A673 (cell line): Measurements from ENCODE around the gene CTTN. TPM values are rescaled to one million over a fixed set of nuclear protein-coding genes. Genes with fewer than 3 reads are reported as not detected.

Experiments
- BruUV-seq: library from RNA; stranded (reverse); fragments of 400-500 nt; replicated peaks from 2 replicates; lab custom pipeline; 2021; lab: Mats Ljungman, UMichigan
- CTCF ChIA-PET: fragments of 300-600 bp; sonication (Branson Sonifier 250); formaldehyde crosslinking; loops from one replicate; lab custom pipeline; 2022; ENCODE audit warnings: antibody characterized with exemption; lab: Charles Lee
- POLR2A ChIA-PET: fragments of 300-600 bp; sonication (Branson Sonifier 250); formaldehyde crosslinking; loops from one replicate; lab custom pipeline; 2022; ENCODE audit warnings: antibody characterized with exemption; ENCODE audit not compliant: low non-redundant PET; lab: Charles Lee
- DNase-seq: peaks from one replicate; pipeline ENCODE4 v3.0.0-alpha.2; 2015; ENCODE audit warnings: low spot score
- H3K27ac ChIP-seq: fragments of 200-600 bp; sonication (generic); 2 replicates; pipeline ENCODE4 v1.5.1; 2016; ENCODE audit warnings: mixed run types, low read depth, mild to moderate bottlenecking, mixed read lengths, antibody characterized with exemption, low read length; ENCODE audit not compliant: poor library complexity, severe bottlenecking
- H3K27me3 ChIP-seq: fragments of 200-600 bp; sonication (generic); replicated peaks from 2 replicates; pipeline ENCODE4 v1.6.1; 2017; ENCODE audit warnings: mixed run types, low read depth, mild to moderate bottlenecking, mixed read lengths, antibody characterized with exemption, low read length; ENCODE audit not compliant: insufficient read depth, poor library complexity
- H3K36me3 ChIP-seq: fragments of 200-600 bp; sonication (generic); 2 replicates; pipeline ENCODE4 v1.6.1; 2016; ENCODE audit warnings: mixed run types, mild to moderate bottlenecking, mixed read lengths, antibody characterized with exemption, low read length; ENCODE audit not compliant: insufficient read depth, poor library complexity, severe bottlenecking
- H3K4me1 ChIP-seq: fragments of 200-600 bp; sonication (generic); 2 replicates; pipeline ENCODE4 v1.6.1; 2017; ENCODE audit warnings: mixed run types, mild to moderate bottlenecking, mixed read lengths, antibody characterized with exemption, low read length; ENCODE audit not compliant: insufficient read depth, poor library complexity, severe bottlenecking
- H3K4me3 ChIP-seq: fragments of 200-600 bp; sonication (generic); 2 replicates; pipeline ENCODE4 v1.5.1; 2016; ENCODE audit warnings: low read depth, mixed run types, mild to moderate bottlenecking, mixed read lengths, low read length; ENCODE audit not compliant: poor library complexity, severe bottlenecking
- H3K9me3 ChIP-seq: fragments of 200-600 bp; sonication (generic); 2 replicates; pipeline ENCODE4 v1.6.1; 2016; ENCODE audit warnings: mixed run types, low read depth, mild to moderate bottlenecking, mixed read lengths, antibody characterized with exemption, low read length; ENCODE audit not compliant: poor library complexity, severe bottlenecking
- EZH2 ChIP-seq: fragments of 200-600 bp; sonication (generic); IDR thresholded peaks from 2 replicates; pipeline ENCODE4 v1.6.1; 2017; ENCODE audit warnings: borderline replicate concordance, low read depth, mild to moderate bottlenecking, mixed read lengths, antibody characterized with exemption, low read length; ENCODE audit not compliant: poor library complexity, severe bottlenecking
- intact Hi-C: fragments of 100-400 bp; cut with micrococcal nuclease; formaldehyde crosslinking; loops from one replicate; pipeline ENCODE4 v1.10.0; 2022; ENCODE audit not compliant: unreplicated experiment
- total RNA-seq: library from RNA; stranded (reverse); gene quantifications from 2 replicates; pipeline ENCODE4 v1.2.3, GENCODE V29; 2021
- TF ChIP-seq, protein P1 (sequence below): fragments of 300-800, 200-600 bp; sonication (generic); conservative IDR thresholded peaks from 2 replicates; pipeline ENCODE4 v1.5.1; 2017; ENCODE audit warnings: low read depth, mild to moderate bottlenecking, antibody characterized with exemption, low read length, moderate library complexity, mixed read lengths

CTTN gene
- total RNA-seq, 1 experiment from 2014 or later, result 247 TPM

DNA sequence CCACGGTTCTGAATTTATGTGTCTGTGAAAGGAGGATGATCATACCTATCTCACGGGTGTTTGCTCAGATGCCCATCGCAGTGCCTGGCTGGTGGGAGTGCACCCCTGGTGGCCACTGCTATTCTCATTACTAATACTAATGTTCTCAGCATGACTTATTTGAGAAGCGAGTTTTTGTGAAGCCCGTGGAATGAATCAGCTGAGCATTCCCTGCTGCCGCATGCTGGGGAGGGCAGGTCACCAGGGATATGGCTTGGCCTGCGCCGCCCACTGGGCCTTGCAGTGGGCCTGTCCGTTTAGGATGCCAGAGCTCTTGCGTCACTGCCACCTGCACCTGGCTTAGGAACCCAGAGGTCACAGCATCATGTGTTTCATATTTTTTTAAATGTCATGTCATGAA lies 16.9 kb downstream of the CTTN start:
- Histone ChIP-seq H3K27ac (peak overlapping the region; percentile 69), H3K9me3 (no peaks in the 10 kb centered on the region), H3K36me3 (peaks cover 91% of the 10 kb centered on the region), H3K4me1 (no peaks in the 10 kb centered on the region), H3K27me3 (no peaks in the 10 kb centered on the region), H3K4me3 (no peak overlapping the region)
- DNase-seq, result no peak
- intact Hi-C loops, result no loop called here
- no TSS peak for BruUV-seq
- ChIA-PET POLR2A (no interaction called here), CTCF (no interaction called here)
- TF ChIP-seq EZH2, result no peak
- TF ChIP-seq, protein P1, sequence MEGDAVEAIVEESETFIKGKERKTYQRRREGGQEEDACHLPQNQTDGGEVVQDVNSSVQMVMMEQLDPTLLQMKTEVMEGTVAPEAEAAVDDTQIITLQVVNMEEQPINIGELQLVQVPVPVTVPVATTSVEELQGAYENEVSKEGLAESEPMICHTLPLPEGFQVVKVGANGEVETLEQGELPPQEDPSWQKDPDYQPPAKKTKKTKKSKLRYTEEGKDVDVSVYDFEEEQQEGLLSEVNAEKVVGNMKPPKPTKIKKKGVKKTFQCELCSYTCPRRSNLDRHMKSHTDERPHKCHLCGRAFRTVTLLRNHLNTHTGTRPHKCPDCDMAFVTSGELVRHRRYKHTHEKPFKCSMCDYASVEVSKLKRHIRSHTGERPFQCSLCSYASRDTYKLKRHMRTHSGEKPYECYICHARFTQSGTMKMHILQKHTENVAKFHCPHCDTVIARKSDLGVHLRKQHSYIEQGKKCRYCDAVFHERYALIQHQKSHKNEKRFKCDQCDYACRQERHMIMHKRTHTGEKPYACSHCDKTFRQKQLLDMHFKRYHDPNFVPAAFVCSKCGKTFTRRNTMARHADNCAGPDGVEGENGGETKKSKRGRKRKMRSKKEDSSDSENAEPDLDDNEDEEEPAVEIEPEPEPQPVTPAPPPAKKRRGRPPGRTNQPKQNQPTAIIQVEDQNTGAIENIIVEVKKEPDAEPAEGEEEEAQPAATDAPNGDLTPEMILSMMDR, result 0 out of 2 replicates have a peak, but pooled peaks have one; percentile 37

DNA sequence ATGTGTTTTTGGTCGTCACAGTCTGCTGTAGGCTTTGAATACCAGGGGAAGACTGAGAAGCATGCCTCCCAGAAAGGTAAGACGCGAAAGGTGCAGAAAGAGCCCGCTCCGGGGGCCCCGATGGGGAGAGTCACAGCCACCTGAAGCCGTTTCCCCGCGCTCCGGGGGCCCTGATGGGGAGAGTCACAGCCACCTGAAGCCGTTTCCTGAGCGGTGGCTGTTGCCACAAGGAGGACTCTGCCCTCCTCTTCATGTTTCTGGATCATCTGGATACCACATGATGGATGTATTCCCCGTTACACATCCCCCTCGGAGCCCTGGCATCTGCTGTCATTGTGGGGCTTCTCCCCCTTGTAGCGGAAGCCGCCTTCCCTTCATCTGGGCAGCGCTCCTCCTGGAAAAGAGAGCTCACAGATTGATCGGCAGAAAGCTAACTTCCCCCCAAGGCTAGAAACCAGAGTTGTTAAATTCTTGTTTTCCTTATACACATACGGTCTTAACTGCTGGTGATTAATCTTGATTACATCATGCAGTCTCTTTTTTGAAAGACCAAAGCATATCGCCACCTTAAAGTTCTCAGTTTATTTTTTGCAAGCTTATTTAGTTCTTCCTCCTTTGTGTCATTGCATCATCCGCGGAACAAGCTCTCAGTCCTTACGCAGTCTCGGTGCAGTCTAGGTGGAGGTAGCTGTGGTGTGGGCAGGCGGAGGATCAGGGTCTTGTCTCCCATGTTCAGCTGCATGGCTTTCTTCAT lies 17.5 kb downstream of the CTTN start:
- H3K4me1 ChIP-seq, result no peaks in the 10 kb centered on the region
- TF ChIP-seq EZH2, result no peak
- TF ChIP-seq, protein P1, result no peak
- peak overlapping the region; percentile 69 for H3K27ac ChIP-seq
- BruUV-seq, result no TSS peak
- ChIA-PET CTCF (no interaction called here), POLR2A (interaction anchor here (0.5 kb wide), 1 partner anchor 148 kb away, joined by 3 read pairs; no protein-coding TSS in a partner anchor)
- DNase-seq, result no peak
- H3K27me3 ChIP-seq, result no peaks in the 10 kb centered on the region
- H3K36me3 ChIP-seq, result peaks cover 91% of the 10 kb centered on the region
- H3K4me3 ChIP-seq, result no peak overlapping the region
- H3K9me3 ChIP-seq, result no peaks in the 10 kb centered on the region
- intact Hi-C loops, result no loop called here

DNA sequence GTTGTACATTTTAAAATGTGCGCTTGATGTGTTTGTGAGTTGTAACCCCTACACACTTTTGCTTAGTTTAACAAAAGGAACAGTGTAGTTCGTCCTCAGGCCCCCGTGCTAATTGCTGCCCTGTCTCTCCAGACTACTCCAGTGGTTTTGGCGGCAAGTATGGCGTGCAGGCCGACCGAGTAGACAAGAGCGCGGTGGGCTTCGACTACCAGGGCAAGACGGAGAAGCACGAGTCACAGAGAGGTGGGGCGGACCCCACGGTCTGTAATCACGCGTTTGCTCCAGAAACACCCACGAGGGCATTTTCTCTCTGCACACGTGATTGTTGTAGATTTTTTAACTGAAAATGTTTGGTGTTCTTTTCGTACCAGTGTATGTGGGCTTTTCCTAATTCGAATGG lies 18.6 kb downstream of the CTTN start:
- TF ChIP-seq, protein P1, result no peak
- no peak for TF ChIP-seq EZH2
- Histone ChIP-seq H3K27me3 (no peaks in the 10 kb centered on the region), H3K27ac (peak overlapping the region; percentile 69), H3K4me1 (no peaks in the 10 kb centered on the region), H3K9me3 (no peaks in the 10 kb centered on the region), H3K4me3 (no peak overlapping the region), H3K36me3 (peaks cover 91% of the 10 kb centered on the region)
- CTCF ChIA-PET, result no interaction called here
- no peak for DNase-seq
- POLR2A ChIA-PET, result no interaction called here
- no TSS peak for BruUV-seq
- intact Hi-C loops, result no loop called here
